ENCODE data around the gene A1BG. TPM values are rescaled to one million over a fixed set of nuclear protein-coding genes. Genes with fewer than 3 reads are reported as not detected.

A1BG gene
- polyA plus RNA-seq, 3 donors: 30.2 to 54.5 (median 35.3) TPM

DNA sequence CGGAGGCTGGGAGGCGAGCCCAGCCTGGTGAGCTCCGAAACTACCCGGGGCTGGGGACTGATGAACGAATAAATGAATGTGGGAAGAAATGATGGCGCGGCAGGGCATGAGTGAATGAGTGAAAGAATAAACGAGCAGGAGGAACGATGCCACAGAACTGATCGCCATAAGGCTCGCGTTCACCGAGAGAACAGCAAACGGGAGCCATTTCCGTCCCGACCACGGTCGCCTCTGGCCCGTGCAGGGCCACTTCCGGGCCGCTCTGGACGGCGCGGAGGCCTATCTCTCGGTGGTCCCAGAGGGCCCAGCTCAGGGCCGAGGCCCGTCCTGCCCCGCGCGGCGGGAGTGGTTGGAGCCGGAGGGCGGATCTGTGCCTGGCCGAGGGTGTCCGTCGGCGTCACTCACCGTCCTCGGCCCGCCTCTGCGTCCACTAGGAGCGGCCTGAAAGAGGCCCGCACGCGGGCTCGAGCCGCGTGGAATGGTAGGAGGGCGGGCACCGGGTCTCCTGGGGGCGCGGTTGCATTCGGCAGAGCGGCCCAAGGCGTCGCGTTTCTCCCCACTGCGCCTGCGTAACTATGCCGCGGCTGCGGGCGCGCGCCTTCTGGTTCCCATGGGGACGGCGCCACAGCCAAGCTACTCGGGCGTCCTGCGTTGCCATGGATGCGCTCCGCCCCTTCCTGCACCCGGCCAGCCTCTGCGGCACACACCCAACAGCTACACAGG lies 9.1 kb upstream of the A1BG start, which contains the start of gene ZNF497:
Gene ZNF497, minus strand, starts transcription at position 480 of the 723 bp plus-strand sequence. CDS start 5,116 bp downstream, outside the sequence.
- WGBS (ENCODE audit: insufficient coverage): under 1% methylated on average over 74 of the region's 74 CpGs
- DNase-seq: peak; percentile 93 to 96 (median 94)
- no peak for TF ChIP-seq CTCF (IDR thresholded peaks at IDR 0.05)
- Histone ChIP-seq H3K4me2 (replicated peaks; ENCODE audit: extremely low read depth, low read length, poor library complexity, severe bottlenecking) (peak within 1 kb of the TSS; percentile 85), H3K4me3 (replicated peaks in 1 of 3; ENCODE audit: low read depth in 2 of 3, low read length in 3 of 3) (peak within 1 kb of the TSS; percentile 46 to 82 (median 64)), H3K9ac (ENCODE audit: insufficient read depth, low read length, poor library complexity, severe bottlenecking) (peak within 1 kb of the TSS; percentile 74), H2AFZ (ENCODE audit: insufficient read depth, low read depth, low read length, poor library complexity, severe bottlenecking) (peak within 1 kb of the TSS; percentile 93), H3K27me3 (ENCODE audit: control insufficient read depth in 2 of 2, insufficient read depth in 2 of 2, low read length in 2 of 2) (peaks cover 0 to 5% of the 10 kb centered on the region in 2 donors), H3K4me1 (ENCODE audit: control insufficient read depth in 1 of 2, insufficient read depth in 2 of 2, low read length in 2 of 2) (peaks cover 26 to 36% of the 10 kb centered on the region in 2 donors), H4K20me1 (ENCODE audit: insufficient read depth, low read length) (no peaks in the 10 kb centered on the region), H3K79me2 (ENCODE audit: insufficient read depth, low read length) (no peaks in the 10 kb centered on the region), H3K36me3 (replicated peaks in 1 of 2; ENCODE audit: control insufficient read depth in 1 of 2, insufficient read depth in 2 of 2, low read length in 2 of 2) (no peaks in the 10 kb centered on the region), H3K27ac (ENCODE audit: low read depth in 1 of 2, low read length in 2 of 2) (peak within 1 kb of the TSS; percentile 72 to 85), H3K9me3 (replicated peaks in 1 of 2; ENCODE audit: control insufficient read depth in 1 of 2, insufficient read depth in 1 of 2, low read length in 2 of 2) (peaks cover 0 to 2% of the 10 kb centered on the region in 2 donors)
- Mint-ChIP-seq H3K4me3 (peak within 1 kb of the TSS; percentile 95 to 100), H3K27me3 (ENCODE audit: low read depth in 3 of 3) (peaks cover 2 to 16% (median 7%) of the 10 kb centered on the region in 3 donors), H3K9me3 (peaks cover 0 to 4% (median 0%) of the 10 kb centered on the region in 7 donors), H3K4me1 (peaks cover 22% of the 10 kb centered on the region), H3K27ac (peak within 1 kb of the TSS; percentile 88 to 95 (median 95)), H3K36me3 (no peaks in the 10 kb centered on the region)
- intact Hi-C loops (cut with micrococcal nuclease): no loop called here

DNA sequence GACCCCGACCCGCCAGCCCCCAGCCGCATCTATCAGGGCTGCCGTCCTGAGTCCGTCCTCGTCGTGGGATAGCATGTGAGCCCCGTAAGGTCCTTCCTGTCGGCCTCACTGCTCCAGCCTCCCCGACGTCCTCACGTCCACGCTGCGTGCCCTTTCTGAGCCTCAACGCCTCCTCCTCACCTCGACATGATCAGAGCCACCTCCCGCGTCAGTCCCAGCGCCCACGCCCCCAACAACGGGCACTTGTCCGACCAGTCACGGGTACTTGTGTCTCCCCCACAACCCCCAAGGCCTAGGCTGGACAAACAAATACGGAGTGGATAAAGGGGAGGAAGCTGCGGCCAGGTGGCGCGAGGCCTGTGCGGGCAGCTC lies 8.6 kb upstream of the A1BG start:
- H3K27me3 Mint-ChIP-seq (ENCODE audit: low read depth in 3 of 3): peaks cover 7 to 22% (median 12%) of the 10 kb centered on the region in 3 donors
- WGBS (ENCODE audit: insufficient coverage): 6% methylated on average over 20 of the region's 28 CpGs
- DNase-seq: peak; percentile 25 to 37 (median 26)
- Histone ChIP-seq H4K20me1 (ENCODE audit: insufficient read depth, low read length) (no peaks in the 10 kb centered on the region), H3K36me3 (replicated peaks in 1 of 2; ENCODE audit: control insufficient read depth in 1 of 2, insufficient read depth in 2 of 2, low read length in 2 of 2) (no peaks in the 10 kb centered on the region), H2AFZ (ENCODE audit: insufficient read depth, low read depth, low read length, poor library complexity, severe bottlenecking) (peak overlapping the region; percentile 93), H3K79me2 (ENCODE audit: insufficient read depth, low read length) (no peaks in the 10 kb centered on the region), H3K4me2 (replicated peaks; ENCODE audit: extremely low read depth, low read length, poor library complexity, severe bottlenecking) (peak overlapping the region; percentile 85), H3K9me3 (replicated peaks in 1 of 2; ENCODE audit: control insufficient read depth in 1 of 2, insufficient read depth in 1 of 2, low read length in 2 of 2) (no peaks in the 10 kb centered on the region), H3K4me3 (replicated peaks in 1 of 3; ENCODE audit: low read depth in 2 of 3, low read length in 3 of 3) (peak overlapping the region; percentile 46 to 82 (median 64)), H3K9ac (ENCODE audit: insufficient read depth, low read length, poor library complexity, severe bottlenecking) (peak overlapping the region; percentile 74), H3K27me3 (ENCODE audit: control insufficient read depth in 2 of 2, insufficient read depth in 2 of 2, low read length in 2 of 2) (peaks cover 0 to 9% of the 10 kb centered on the region in 2 donors), H3K27ac (ENCODE audit: low read depth in 1 of 2, low read length in 2 of 2) (peak overlapping the region; percentile 72 to 85), H3K4me1 (ENCODE audit: control insufficient read depth in 1 of 2, insufficient read depth in 2 of 2, low read length in 2 of 2) (peaks cover 28 to 40% of the 10 kb centered on the region in 2 donors)
- H3K36me3 Mint-ChIP-seq: no peaks in the 10 kb centered on the region
- H3K27ac Mint-ChIP-seq: peak overlapping the region; percentile 88 to 95 (median 95)
- intact Hi-C loops (cut with micrococcal nuclease): no loop called here
- no peak for TF ChIP-seq CTCF (IDR thresholded peaks at IDR 0.05)
- peak overlapping the region; percentile 95 to 100 for H3K4me3 Mint-ChIP-seq
- peaks cover 0 to 7% (median 0%) of the 10 kb centered on the region in 7 donors for H3K9me3 Mint-ChIP-seq
- H3K4me1 Mint-ChIP-seq: peaks cover 27% of the 10 kb centered on the region
